Activated T-cell treated with anti-CD3 and anti-CD28 coated beads for 48 hours (primary cell): Measurements from ENCODE around the gene RAB3C.

Experiments
- DNase-seq: peaks from one replicate; pipeline ENCODE4 v3.0.0-alpha.2; 2020; ENCODE audit warnings: low read depth

The RAB3C gene

DNA sequence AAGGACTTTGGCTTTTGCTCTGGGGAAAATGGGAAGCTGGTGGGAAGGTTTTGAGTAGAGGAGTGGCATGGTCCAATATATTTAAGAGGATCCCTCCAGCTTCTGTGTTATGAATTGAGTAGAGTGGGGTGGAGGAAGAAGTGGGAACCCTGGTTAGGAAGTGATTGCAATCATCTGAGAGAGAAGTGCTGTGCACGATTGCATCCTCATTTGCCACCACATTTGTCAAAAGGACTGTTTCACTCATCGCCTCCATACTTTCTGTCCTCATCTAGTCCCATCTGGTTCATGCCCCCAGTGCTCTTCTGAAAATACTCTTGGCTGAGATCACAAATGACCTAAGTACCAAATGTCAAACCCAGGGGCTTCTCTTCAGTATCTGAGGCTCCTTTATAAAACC is 192.1 kb downstream of the RAB3C start:
- DNase-seq: no peak

DNA sequence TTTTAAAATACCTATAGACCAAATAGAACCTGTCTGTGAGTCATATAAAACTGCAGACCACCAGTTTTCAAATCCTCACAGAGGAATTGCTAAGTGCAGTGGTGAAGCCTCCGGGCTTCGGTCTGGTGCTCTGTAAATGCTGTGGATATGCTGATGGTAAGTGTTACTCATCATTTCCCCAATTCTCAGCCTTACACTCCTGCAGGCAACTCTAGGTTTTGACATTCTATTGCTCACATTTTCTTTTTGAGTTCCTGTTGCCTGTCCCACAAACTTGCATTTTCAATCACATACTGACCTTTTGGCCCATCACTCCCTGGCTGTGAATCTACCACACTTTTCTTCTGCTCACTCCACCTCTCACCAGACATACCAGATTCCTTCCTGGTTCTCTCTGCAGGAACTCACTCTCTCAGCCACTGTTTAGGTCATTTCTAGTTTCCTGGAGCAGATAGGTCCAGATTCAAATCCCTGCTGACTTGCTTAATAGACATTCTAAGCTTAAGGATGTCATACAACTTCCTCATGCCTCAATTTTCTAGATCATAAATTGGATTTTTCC is 192.9 kb downstream of the RAB3C start:
- DNase-seq: no peak

DNA sequence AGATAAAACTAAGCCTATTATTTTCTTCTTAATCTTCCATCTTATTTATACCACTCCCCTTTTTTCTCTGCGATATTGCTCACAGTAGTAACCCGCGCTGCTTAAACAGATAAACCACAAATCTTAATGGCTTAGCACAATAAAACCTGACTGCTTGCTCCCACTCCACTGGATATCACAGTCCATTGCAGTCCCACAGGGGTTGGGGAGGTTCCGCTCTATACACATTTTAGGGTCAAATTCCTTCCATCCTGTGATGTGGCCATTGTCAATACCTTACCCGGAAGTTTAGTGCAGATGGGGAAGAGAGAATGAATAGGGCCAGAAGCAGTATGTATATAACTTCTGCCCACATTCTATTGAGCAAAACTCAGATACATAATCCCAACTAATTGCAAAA is 193.7 kb downstream of the RAB3C start:
- no peak for DNase-seq

DNA sequence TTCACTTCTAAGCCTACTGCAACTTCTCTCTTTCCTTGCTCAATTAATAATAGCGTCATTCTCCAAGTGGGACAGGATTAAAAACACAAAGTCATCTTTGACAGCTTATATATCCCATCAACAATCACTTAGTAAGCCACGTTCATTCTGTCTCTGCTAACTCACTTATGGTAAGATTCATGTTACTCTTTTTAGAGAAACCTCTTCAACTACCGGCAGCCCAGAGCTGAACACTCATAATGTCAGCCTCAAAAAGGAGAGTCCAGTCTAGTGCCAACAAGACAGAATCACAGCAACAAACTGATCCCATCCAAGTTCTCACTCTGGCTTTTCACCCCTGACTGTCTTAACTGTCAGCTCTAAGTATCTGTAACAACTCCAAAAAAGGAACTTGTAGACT is 196.0 kb downstream of the RAB3C start:
- no peak for DNase-seq

DNA sequence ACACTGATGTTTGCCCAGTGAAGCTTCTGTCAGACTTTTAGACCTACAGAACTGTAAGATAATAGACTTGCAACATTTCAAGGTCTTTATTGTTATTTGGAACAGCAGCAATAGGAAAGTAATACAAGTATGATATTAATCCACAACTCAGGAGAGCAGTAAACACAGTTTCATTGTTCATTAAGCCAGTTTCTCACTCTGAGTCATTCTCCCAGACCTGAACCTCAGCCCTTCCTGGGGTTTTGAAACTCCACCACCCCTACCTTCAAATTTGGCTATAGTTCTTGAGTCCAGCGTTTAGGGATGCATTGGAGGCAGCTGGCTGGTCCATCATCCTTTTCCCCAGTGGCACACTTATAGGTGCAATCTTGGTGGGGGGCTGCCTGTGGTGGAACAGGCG is 203.2 kb downstream of the RAB3C start:
- DNase-seq: no peak

DNA sequence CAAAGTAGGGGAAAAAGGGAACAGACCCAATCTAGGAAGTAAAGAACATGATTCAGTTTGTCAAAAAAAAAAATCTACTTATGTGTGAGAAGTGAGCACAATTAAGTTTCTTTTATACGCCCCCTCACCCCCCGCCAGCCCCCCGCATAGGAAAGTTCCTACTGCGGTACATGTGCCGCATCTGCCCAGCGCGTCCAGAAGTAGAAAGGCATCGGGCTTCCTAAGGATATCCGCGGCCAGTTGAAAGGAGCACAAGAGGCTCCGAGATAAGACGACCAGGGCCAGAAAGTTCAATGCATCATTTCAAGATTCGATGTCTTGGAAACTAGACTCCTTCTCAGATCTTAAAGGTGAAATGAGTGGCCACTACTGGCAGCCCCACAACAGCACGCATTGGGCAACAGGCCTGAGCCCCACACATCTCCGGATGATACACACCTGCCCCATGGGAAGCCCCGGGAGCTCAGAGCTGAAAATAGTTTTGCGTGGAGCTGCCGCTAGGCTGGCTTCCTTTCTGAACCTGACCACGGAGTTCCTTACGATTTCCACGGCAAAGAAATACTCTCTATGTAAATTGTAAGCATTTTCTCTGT is 203.9 kb downstream of the RAB3C start:
- DNase-seq: no peak

DNA sequence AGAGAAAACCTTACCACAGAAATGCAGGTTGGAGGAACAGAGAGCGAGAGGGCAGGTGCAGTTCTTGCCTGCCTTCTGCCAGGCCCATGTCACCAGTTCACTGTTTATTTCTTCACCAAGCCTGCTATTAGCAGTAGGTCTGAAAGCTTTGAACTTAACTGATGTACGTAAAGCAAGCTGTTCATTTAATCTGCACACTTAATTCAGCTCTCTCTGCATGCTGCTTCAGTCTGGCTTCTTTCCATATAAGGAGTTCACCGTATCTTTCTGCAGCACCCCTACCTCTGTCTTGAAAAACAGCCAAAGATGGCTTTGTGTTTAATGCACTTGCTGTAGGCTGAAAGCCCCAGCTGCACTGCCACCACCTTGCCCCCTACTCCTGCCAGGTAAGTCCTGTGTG is 205.1 kb downstream of the RAB3C start:
- DNase-seq: no peak

DNA sequence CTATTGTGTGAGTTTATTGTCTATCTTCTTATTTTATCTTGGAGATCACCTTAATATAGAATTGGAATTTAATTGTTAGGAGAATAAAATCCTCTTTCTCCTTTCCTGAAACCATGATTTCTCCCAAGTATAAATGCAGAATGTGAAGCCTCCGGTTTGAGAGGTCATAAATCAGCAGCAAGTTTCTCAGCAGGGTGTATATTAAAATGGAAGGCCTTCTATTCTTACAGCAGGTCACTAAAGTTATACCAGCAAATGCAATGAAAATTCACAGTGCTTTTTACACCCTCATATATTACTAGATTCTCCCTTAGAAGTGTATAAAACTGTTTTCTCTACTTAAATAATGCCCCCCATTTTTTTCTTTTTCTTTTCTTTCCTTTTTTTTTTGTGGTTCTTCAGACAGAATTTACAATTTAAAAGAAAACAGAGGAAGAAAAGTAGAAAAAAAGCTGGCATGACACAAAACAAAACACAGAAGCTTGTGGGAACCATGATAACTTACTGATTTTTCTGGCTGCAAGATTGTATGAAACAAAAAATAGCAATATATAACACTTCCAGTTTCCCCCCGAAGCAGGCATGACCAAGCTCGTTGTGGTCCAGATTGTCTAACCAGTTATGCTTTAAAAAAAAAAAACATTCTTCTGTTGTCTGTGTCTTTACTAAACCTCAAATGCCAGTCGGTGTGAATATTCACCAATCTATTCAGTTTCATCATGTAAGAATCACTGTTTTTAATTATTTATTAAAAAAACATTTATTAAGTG is 211.2 kb downstream of the RAB3C start:
- no peak for DNase-seq

DNA sequence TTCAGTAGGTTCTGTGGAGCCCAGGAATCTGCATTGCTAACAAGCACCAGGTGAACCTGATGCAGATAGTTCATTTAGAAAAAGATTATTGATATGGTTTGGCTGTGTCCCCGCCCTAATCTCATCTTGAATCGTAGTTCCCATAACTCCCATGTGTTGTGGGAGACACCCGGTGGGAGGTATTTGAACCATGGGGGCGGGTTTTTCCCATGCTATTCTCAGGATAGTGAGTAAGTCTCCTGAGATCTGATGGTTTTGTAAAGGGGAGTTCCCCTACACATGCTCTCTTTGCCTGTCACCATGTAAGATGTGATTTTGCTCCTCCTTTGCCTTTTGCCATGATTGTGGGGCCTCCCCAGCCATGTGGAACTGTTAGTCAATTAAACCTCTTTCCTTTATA is 212.0 kb downstream of the RAB3C start:
- peak; percentile 39 for DNase-seq

DNA sequence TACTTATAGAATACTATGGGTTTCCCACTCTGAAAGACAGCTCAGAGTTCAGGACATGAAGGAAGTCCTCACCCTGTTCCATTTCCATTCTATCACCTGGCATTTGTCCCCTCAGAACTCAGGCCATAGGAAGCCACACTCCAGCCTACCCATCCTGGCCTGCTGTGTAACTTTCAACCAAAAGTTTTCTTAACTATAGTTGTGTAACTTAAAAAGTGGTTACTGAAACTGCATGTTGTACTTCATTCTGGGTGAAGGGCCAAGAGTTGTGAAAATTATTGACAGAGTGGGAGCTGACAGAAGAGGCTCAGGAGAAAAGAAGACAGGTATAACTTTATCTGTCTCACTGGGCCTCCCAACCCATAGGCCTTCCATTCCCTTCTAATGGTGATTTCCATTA is 212.5 kb downstream of the RAB3C start:
- no peak for DNase-seq

DNA sequence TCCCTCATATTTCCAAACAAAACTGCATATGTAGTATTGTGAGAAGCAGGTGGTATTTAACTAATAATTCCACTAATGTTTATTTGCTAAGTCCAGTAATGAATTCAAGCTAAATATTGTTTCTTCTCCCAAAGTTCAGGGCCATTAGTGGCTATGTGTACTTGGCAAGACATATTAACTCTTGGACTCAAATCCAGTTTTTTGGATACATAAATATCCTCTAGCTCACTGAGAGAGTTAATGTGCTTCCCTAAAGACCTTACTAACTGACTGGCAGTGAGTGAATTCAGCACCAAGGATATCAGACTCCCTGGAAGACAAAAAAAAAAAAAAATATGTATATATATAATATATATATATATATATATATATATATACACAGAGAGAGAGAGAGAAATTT is 214.1 kb downstream of the RAB3C start:
- no peak for DNase-seq

DNA sequence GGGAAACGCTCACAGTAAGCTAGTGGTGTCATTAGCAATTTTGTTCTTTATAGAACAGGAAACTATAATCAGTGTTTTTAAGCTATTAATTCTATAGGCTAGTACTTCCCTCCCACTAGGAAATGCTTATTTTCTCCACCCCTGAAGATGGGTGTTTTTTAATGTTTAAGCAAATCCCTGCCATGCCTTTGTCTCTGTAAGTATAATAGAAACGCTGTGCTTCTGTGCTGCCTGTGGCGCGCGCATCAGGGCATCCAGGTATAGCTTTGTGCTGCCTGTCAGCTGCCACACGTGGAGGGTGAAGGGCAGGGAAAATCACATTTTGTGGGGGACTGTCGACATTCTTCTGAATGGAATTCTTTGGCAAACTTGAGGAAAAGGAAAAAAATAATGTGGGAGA is 217.5 kb downstream of the RAB3C start:
- no peak for DNase-seq

DNA sequence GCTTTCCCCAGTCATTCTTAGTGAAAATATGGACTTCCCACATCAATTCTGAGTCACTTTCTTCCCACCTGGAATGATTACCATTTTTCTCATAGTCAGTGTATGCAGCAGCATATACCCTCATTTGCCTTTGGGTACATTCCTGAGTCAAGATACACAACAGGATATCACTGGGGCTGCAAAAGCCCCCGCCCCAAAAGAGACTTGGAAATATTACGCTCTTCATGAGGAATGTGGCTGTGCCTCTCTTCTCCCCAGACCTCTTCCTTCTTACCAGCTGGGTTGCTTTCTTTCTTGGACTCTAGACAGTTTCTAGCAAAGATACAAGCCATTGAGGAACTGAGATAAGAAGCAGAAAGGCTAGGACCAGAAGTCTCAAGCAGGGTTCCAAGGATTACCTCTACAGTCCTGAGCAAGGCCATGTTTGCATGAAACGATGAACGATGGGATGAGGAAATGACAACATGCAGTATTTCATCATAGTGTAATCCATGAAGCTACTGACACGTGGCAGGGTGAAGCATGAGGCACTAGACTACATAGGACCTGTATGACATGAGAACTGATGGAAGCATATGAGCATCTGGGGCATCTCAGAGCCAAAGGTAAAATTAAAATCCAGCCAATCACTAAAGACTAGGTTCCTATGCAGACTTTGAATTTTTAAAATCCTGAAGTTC is 218.1 kb downstream of the RAB3C start:
- DNase-seq: no peak

DNA sequence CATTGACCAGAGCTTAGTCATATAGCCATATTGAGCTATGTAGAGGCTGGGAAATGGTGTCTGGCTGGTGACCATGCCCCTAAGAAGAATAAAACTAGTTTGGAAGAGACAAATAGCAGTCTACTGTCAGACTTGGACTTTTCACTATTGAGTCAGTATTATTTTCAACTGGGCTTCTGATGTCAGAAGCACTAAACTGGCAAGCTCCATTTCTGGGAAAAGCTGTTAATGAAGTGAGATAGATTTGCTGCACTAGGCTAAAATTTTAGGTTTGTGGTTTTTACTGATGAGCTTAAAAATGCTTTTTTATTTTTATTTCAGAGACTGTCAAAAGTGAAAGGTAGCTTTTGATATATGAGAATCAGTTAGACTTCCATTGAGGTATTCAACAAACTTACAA is 220.2 kb downstream of the RAB3C start:
- no peak for DNase-seq

DNA sequence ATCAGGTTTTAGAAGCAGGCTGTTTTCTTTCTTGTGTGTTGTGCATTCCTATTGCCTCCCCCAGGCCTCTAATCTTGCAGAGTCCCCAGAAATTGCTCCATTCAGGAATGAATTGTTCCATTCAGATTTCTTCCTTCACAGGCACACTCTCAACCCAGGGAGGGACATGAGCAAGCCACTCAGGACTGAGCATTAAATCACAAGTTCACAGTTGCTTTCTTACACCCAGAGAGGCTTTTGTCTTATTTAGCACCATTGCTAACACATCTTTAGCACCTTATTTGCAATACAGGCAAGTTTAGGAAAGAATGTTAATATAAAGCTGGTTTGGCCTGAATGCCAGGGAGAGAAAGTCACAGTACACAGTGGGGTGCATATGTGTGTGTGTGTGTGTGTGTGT is 221.4 kb downstream of the RAB3C start:
- no peak for DNase-seq

DNA sequence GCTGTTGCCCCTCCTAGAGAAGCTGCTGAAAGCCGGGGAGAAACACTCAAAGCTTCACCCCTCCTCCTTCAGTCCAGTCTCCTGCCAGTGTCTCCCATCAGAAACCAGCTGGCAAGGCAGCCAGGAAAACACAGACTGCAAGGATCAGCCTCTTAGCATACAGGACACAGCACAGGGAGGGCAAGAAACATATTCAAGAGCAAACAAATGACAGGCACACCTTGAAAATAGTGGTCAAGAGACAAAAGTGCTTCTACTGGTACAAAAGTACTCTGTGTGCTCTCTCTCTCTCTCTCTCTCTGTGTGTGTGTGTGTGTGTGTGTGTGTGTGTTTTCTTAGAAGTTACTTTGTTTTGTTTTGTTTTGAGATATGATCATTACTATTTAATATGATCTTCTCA is 227.2 kb downstream of the RAB3C start:
- DNase-seq: no peak

DNA sequence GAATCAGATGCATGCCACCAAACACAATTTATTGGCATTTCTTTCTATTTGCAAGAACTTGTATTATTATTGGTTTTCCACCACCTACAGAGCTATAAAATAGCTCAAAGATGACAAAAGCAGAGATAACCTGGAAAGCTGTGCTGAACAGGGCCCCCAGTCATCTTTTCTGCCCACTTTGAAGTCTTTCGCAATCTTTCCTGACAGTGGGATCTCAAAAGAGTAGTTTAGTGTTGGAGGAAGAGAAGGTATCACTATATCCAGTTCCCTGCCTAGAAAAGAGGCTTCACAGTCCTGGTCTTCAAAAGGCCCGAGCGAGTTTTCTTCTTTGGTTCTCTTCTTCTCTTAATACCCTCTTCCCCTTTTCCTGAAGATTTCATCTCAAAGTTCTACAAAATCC is 231.0 kb downstream of the RAB3C start:
- no peak for DNase-seq

DNA sequence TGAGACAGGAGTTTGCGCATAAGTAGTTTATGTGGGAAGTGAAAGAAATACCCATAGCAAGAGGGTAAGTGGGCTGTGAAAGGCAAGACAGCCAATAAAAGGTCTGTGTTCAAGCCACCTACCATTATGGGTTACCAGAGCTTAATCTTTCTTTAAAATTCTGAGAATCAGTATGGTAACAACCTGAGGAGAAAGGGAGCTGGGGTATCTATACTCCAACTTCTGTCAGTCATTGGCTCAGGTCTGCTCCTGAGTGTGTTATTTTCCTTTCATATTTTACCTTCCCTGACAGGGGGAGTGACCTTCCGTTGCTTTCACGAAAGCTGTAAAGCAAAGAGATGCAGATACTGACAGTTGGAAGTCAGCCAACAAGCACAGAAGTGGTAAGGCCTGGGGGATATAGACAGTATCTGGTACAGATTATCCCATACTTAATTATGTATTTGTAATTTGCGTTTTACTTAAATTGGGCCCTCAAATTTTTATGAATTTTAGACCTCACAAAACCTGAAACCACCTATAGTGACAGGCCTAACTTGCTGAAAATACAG is 233.4 kb downstream of the RAB3C start:
- DNase-seq: no peak

DNA sequence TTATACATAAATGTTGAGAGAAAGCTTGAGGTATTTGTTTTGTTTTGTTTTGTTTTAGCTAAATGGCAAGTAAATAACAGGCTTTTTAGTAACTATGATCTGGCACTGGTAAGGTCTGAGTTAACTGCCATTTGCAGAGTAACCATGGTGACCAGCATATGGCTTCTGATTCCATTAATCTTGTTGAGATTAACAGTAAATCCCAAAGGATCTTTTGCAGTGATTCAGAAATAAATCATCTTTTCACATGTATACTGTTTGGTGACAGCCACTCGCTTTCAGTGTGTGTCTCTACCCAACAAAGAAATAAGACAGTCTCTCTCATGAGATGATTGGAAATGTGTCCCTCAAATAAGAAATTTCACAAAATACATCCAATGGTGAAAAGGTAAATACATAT is 235.6 kb downstream of the RAB3C start:
- no peak for DNase-seq

DNA sequence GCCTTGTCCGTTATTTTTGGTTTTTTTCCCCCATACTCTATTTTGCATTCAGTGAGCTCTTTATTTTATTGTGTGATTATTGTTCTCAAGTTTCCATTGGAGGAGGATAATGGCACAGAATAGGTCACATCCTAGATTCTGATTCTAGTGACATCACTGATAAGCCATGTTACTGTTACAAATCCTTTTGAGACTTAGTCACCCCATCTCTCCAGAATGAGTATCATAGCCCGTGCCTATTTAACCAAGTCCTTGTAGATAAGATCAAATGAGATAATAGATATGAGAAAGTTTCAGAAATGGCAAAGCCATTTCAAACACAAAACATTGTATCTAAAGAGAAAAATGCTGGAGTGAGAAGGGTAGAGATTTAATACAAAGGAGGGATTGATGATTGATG is 242.6 kb downstream of the RAB3C start:
- DNase-seq: no peak

DNA sequence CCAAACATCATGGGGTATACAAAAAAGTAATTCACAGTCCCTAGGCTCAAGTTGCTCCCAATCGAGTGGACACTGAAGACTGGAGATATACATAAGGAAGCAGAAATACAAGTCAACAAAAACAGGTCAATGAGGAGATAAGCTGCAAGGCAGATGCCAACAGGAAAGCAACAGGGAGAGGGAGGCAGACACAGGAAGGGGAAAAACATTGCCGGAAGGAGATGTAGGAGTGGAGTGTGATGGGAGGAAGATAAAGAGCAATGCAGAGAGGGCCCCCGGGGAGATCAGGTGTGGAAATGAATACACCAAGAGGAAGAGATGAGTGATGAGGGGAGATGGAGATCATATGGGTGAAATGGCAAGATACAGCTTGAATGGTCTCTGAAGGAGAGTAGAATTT is 243.0 kb downstream of the RAB3C start:
- DNase-seq: no peak

DNA sequence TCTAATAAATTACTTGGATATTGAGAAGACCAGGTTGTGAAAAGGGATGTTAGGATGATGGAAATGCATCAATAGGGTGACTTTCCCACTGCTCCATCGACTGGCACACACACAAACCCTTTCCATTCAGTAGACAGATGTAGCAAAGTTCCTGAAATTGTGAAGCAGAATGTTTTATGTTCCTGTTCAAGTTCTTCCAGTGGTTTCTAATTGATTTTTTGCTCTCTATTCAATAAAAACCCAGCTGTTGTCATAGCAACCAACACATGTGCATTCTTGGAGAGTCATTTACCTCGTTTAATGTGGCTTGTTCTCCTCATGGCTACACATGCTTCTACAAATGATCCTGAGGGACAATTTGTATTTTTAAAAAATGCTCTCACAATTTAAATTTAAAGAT is 244.6 kb downstream of the RAB3C start:
- DNase-seq: no peak

DNA sequence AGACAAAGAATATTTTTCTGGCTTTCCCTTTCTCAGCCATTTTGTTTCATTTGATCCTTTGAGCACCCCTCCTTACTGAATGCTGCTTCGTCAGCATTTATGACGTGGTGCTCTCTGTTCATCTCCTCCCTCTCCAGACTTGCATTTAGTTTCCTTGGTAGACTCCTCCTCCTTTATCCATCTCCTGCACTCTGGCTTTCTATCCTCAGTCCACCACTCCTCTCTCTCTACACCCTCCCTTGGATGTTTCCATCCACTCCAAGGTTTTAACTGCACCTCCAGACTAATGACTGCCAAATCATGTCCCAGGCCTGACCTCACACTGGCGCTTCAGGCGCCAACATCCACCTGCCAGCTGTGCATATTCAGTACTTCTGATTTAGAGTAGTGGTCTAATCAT is 245.4 kb downstream of the RAB3C start:
- no peak for DNase-seq
